ENCODE measurements around the gene ALG12. TPM values are rescaled to one million over a fixed set of nuclear protein-coding genes. Genes with fewer than 3 reads are reported as not detected.

ALG12 gene
- total and polyA plus RNA-seq, 2 donors from 2014 or later: 27.2 to 28.4 TPM

DNA sequence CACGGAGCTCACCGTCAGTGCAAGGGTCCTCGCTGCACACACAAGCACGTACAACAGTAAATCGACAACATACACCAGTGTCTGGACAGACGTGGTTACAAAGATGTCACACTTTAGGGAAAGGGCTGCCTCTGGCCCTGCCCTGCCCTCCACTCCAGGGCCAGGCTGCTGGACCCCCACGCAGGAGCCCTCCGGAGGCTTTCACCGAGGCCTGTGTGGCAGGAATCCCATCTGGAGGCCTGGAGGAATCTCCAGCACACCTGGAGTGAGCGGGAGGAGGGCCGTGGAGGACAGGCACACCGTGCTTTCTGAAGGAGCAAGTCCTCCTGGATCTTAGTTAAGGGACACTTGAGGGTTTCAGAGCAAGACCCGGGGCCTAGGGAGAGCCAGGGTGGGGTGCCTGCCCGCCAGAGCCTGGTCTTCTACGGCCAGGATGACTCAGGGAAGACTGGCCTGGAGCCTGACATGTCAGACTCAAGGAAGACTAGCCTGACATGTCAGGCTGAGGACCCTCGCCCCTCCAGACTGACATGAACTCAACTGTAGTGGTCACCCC, 40.2 kb upstream of the ALG12 start:
- H3K36me3 ChIP-seq (ENCODE audit: control insufficient read depth in 2 of 3, insufficient read depth in 3 of 3, low read length in 3 of 3): peaks cover 0 to 14% (median 4%) of the 10 kb centered on the region in 3 donors
- intact Hi-C loops (cut with DNase I): no loop called here
- TF ChIP-seq, protein P1, sequence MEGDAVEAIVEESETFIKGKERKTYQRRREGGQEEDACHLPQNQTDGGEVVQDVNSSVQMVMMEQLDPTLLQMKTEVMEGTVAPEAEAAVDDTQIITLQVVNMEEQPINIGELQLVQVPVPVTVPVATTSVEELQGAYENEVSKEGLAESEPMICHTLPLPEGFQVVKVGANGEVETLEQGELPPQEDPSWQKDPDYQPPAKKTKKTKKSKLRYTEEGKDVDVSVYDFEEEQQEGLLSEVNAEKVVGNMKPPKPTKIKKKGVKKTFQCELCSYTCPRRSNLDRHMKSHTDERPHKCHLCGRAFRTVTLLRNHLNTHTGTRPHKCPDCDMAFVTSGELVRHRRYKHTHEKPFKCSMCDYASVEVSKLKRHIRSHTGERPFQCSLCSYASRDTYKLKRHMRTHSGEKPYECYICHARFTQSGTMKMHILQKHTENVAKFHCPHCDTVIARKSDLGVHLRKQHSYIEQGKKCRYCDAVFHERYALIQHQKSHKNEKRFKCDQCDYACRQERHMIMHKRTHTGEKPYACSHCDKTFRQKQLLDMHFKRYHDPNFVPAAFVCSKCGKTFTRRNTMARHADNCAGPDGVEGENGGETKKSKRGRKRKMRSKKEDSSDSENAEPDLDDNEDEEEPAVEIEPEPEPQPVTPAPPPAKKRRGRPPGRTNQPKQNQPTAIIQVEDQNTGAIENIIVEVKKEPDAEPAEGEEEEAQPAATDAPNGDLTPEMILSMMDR (IDR thresholded peaks at IDR 0.05; ENCODE audit: borderline replicate concordance, extremely low read depth, insufficient read depth): no peak
- peak overlapping the region in 1 of 2 donors; percentile 43 for H3K27ac ChIP-seq (ENCODE audit: low read depth in 2 of 2, low read length in 2 of 2)
- H3K9me3 ChIP-seq (ENCODE audit: control insufficient read depth in 2 of 3, insufficient read depth in 1 of 3, low read length in 3 of 3): no peaks in the 10 kb centered on the region
- FAIRE-seq (no peak), DNase-seq (peak in 2 of 5 donors; percentile 53 to 73)
- no peak overlapping the region for H3K9ac ChIP-seq (ENCODE audit: low read length in 3 of 3)
- no peaks in the 10 kb centered on the region for H3K27me3 ChIP-seq (ENCODE audit: control insufficient read depth, insufficient read depth, low read length)
- H3K4me1 ChIP-seq (ENCODE audit: control insufficient read depth in 2 of 3, insufficient read depth in 2 of 3, low read depth in 1 of 3, low read length in 3 of 3): peaks cover 0 to 37% (median 16%) of the 10 kb centered on the region in 3 donors
- H3K4me3 ChIP-seq (ENCODE audit: low read length in 3 of 3): no peak overlapping the region

- intact Hi-C loops (cut with DNase I): no loop called here
- Histone ChIP-seq H3K27me3 (ENCODE audit: control insufficient read depth, insufficient read depth, low read length) (no peaks in the 10 kb centered on the region), H3K9me3 (ENCODE audit: control insufficient read depth in 2 of 3, insufficient read depth in 1 of 3, low read length in 3 of 3) (no peaks in the 10 kb centered on the region), H3K4me1 (ENCODE audit: control insufficient read depth in 2 of 3, insufficient read depth in 2 of 3, low read depth in 1 of 3, low read length in 3 of 3) (peaks cover 0 to 38% (median 21%) of the 10 kb centered on the region in 3 donors), H3K36me3 (ENCODE audit: control insufficient read depth in 2 of 3, insufficient read depth in 3 of 3, low read length in 3 of 3) (peaks cover 0 to 10% (median under 1%) of the 10 kb centered on the region in 3 donors), H3K27ac (ENCODE audit: low read depth in 2 of 2, low read length in 2 of 2) (no peak overlapping the region), H3K4me3 (ENCODE audit: low read length in 3 of 3) (no peak overlapping the region), H3K9ac (ENCODE audit: low read length in 3 of 3) (no peak overlapping the region)
- DNase-seq: no peak
- no peak for FAIRE-seq
- TF ChIP-seq, protein P1 (IDR thresholded peaks at IDR 0.05; ENCODE audit: borderline replicate concordance, extremely low read depth, insufficient read depth): no peak
These were observed 39.7 kb upstream of the ALG12 start for GRCh38 chr22:49957826-49958365.

GRCh38 chr22:49956914-49957825, 38.9 kb upstream of the ALG12 start:
- TF ChIP-seq, protein P1 (IDR thresholded peaks at IDR 0.05; ENCODE audit: borderline replicate concordance, extremely low read depth, insufficient read depth): no peak
- intact Hi-C loops (cut with DNase I): no loop called here
- DNase-seq (peak in 2 of 5 donors; percentile 49 to 76), FAIRE-seq (no peak)
- Histone ChIP-seq H3K4me1 (ENCODE audit: control insufficient read depth in 2 of 3, insufficient read depth in 2 of 3, low read depth in 1 of 3, low read length in 3 of 3) (peaks cover 0 to 41% (median 25%) of the 10 kb centered on the region in 3 donors), H3K9ac (ENCODE audit: low read length in 3 of 3) (no peak overlapping the region), H3K36me3 (ENCODE audit: control insufficient read depth in 2 of 3, insufficient read depth in 3 of 3, low read length in 3 of 3) (peaks cover 0 to 5% (median 0%) of the 10 kb centered on the region in 3 donors), H3K9me3 (ENCODE audit: control insufficient read depth in 2 of 3, insufficient read depth in 1 of 3, low read length in 3 of 3) (no peaks in the 10 kb centered on the region), H3K27me3 (ENCODE audit: control insufficient read depth, insufficient read depth, low read length) (no peaks in the 10 kb centered on the region), H3K27ac (ENCODE audit: low read depth in 2 of 2, low read length in 2 of 2) (no peak overlapping the region), H3K4me3 (ENCODE audit: low read length in 3 of 3) (no peak overlapping the region)
